ENCODE data around the gene BACH2. TPM values are rescaled to one million over a fixed set of nuclear protein-coding genes. Genes with fewer than 3 reads are reported as not detected.

BACH2 gene
- total and polyA plus RNA-seq, 9 of the 15 experiments (the other 6 are each of a cell fraction or from before 2014, with no cell fraction given), result 0.06 to 3.1 (median 0.59) TPM

DNA sequence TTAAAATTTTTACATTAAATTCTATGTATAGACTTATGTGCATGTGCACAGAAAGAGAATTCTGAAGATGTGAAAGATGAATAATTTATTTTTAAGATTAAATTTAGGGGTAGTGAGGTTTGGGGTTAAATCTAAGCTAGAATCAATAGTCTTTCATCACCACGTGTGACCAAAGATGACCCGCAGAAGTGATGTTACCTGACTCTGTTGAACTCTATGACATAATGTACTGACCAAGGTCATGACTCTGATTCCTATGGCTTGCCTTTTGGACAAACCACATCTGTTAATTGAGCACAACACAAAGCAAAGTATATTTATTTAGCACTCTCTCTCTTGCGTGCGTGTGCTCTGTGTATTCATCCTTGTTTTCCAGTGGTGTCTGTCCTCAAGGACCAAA lies 150.6 kb downstream of the BACH2 start:
- peaks cover 0 to 12% of the 10 kb centered on the region in 2 experiments; a peak in 1 of 5 replicates for H3K27me3 ChIP-seq (ENCODE audit: control insufficient read depth in 2 of 2, insufficient read depth in 2 of 2, low read length in 2 of 2)
- H3K27ac ChIP-seq (ENCODE audit: extremely low read depth, low read depth, low read length), result no peak overlapping the region
- intact Hi-C loops (cut with micrococcal nuclease), result no loop called here
- DNase-seq (ENCODE audit: extremely low read depth in 1 of 4, low spot score in 3 of 4) (no peak), ATAC-seq (no peak), FAIRE-seq (no peak)
- H3K4me2 ChIP-seq (ENCODE audit: insufficient read depth, low read length), result no peak overlapping the region
- 11% methylated on average over 4 of the region's 4 CpGs for WGBS (ENCODE audit: insufficient coverage, low coverage, missing lambda C conversion rate)
- no peaks in the 10 kb centered on the region for H4K20me1 ChIP-seq (replicated peaks; ENCODE audit: control insufficient read depth, insufficient read depth, low read length)
- no peak overlapping the region for H2AFZ ChIP-seq (ENCODE audit: low read depth, low read length)
- H3K9ac ChIP-seq (ENCODE audit: insufficient read depth in 1 of 2, low read depth in 2 of 2, low read length in 2 of 2), result no peak overlapping the region
- no peaks in the 10 kb centered on the region for H3K36me3 ChIP-seq (ENCODE audit: control insufficient read depth, insufficient read depth, low read length)
- no TSS peak for BruUV-seq (replicated peaks)
- H3K9me3 ChIP-seq (replicated peaks; ENCODE audit: control insufficient read depth, insufficient read depth, low read depth, low read length), result no peaks in the 10 kb centered on the region
- ChIA-PET POLR2A (interaction anchor here (0.8 to 1.4 kb wide), 2 partner anchors 14 to 17 kb away, joined by 3 to 5 read pairs; no protein-coding TSS in a partner anchor), CTCF (ENCODE audit: low intra/inter-chr PET ratio) (no interaction called here)
- in situ Hi-C loops (cut with MboI), result no loop called here
- no peak for TF ChIP-seq NCOA2 (IDR thresholded peaks at IDR 0.05; ENCODE audit: partially characterized antibody in 2 of 2)
- TF ChIP-seq GATA2 (CRISPR knock-in tag; IDR thresholded peaks at IDR 0.05), result no peak
- TF ChIP-seq FIP1L1 (IDR thresholded peaks at IDR 0.05; ENCODE audit: low read depth, low read length, poor library complexity, severe bottlenecking), result no peak
- no peak for TF ChIP-seq ETV6 (IDR thresholded peaks at IDR 0.05; ENCODE audit: borderline replicate concordance in 1 of 2, low read depth in 2 of 2, low read length in 1 of 2)
- TF ChIP-seq ETV6 (CRISPR knock-in tag; IDR thresholded peaks at IDR 0.05; ENCODE audit: borderline replicate concordance), result no peak
- no peak for TF ChIP-seq ZEB2 (IDR thresholded peaks at IDR 0.05)
- TF ChIP-seq, protein P1, sequence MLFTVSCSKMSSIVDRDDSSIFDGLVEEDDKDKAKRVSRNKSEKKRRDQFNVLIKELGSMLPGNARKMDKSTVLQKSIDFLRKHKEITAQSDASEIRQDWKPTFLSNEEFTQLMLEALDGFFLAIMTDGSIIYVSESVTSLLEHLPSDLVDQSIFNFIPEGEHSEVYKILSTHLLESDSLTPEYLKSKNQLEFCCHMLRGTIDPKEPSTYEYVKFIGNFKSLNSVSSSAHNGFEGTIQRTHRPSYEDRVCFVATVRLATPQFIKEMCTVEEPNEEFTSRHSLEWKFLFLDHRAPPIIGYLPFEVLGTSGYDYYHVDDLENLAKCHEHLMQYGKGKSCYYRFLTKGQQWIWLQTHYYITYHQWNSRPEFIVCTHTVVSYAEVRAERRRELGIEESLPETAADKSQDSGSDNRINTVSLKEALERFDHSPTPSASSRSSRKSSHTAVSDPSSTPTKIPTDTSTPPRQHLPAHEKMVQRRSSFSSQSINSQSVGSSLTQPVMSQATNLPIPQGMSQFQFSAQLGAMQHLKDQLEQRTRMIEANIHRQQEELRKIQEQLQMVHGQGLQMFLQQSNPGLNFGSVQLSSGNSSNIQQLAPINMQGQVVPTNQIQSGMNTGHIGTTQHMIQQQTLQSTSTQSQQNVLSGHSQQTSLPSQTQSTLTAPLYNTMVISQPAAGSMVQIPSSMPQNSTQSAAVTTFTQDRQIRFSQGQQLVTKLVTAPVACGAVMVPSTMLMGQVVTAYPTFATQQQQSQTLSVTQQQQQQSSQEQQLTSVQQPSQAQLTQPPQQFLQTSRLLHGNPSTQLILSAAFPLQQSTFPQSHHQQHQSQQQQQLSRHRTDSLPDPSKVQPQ (CRISPR knock-in tag; IDR thresholded peaks at IDR 0.05; ENCODE audit: borderline replicate concordance), result no peak
- no peak for TF ChIP-seq TEAD4 (IDR thresholded peaks at IDR 0.05; ENCODE audit: low read length)
- no peak for TF ChIP-seq TEAD4 (CRISPR knock-in tag; IDR thresholded peaks at IDR 0.05; ENCODE audit: borderline replicate concordance)
- no peak for TF ChIP-seq DMBX1 (CRISPR knock-in tag; IDR thresholded peaks at IDR 0.05; ENCODE audit: borderline replicate concordance)
- no peak for TF ChIP-seq SMARCB1 (IDR thresholded peaks at IDR 0.05; ENCODE audit: insufficient read length, low read depth)
- no peak for TF ChIP-seq NR3C1 (CRISPR knock-in tag; IDR thresholded peaks at IDR 0.05)
- no peak for TF ChIP-seq ZNF133 (CRISPR knock-in tag; IDR thresholded peaks at IDR 0.05)
- TF ChIP-seq ILK (tag; IDR thresholded peaks at IDR 0.05; ENCODE audit: borderline replicate concordance, low read depth), result no peak
- no peak for TF ChIP-seq ZNF263 (CRISPR knock-in tag; IDR thresholded peaks at IDR 0.05; ENCODE audit: borderline replicate concordance)
- TF ChIP-seq WHSC1 (IDR thresholded peaks at IDR 0.05; ENCODE audit: low read length), result no peak
- TF ChIP-seq KDM5B (IDR thresholded peaks at IDR 0.05; ENCODE audit: insufficient replicate concordance, low read depth, low read length), result no peak
- TF ChIP-seq SMAD4 (CRISPR knock-in tag; conservative IDR thresholded peaks at IDR 0.05), result no peak
- H3K79me2 ChIP-seq (ENCODE audit: control insufficient read depth, insufficient read depth, low read length), result no peaks in the 10 kb centered on the region
- H3K4me3 ChIP-seq, result no peak overlapping the region
- no peaks in the 10 kb centered on the region for H3K4me1 ChIP-seq (replicated peaks in 1 of 2; ENCODE audit: control insufficient read depth in 2 of 2, insufficient read depth in 2 of 2, low read length in 2 of 2)
- H3K9me1 ChIP-seq (ENCODE audit: control insufficient read depth, insufficient read depth, low read length), result no peaks in the 10 kb centered on the region

Data from K562 (cell line).